Epithelial cell of proximal tubule (primary cell): ENCODE results near the gene UNC119. TPM values are rescaled to one million over a fixed set of nuclear protein-coding genes. Genes with fewer than 3 reads are reported as not detected.
A peak's percentile ranks its signal among the peaks of the same experiment; 100 is the strongest.

Experiments used
- DNase-seq: peaks from one replicate; pipeline ENCODE4 v3.0.0-alpha.2; 2011; ENCODE audit warnings: low read depth
- H3K4me3 ChIP-seq: 2 replicates; pipeline ENCODE4 v1.5.1; 2011; ENCODE audit warnings: low read depth, mild to moderate bottlenecking, low read length
- total RNA-seq: library from RNA; depleted of rRNA; stranded (reverse); fragments of >200 nt; gene quantifications from 2 replicates; pipeline ENCODE4 v1.2.3, GENCODE V29; 2015
- TF ChIP-seq, protein P1 (sequence below): conservative IDR thresholded peaks from 2 replicates; pipeline ENCODE4 v1.5.1; 2012; ENCODE audit warnings: low read depth, mild to moderate bottlenecking, low read length

The UNC119 gene
- total RNA-seq, 1 donor from 2014 or later = 29.2 TPM

DNA sequence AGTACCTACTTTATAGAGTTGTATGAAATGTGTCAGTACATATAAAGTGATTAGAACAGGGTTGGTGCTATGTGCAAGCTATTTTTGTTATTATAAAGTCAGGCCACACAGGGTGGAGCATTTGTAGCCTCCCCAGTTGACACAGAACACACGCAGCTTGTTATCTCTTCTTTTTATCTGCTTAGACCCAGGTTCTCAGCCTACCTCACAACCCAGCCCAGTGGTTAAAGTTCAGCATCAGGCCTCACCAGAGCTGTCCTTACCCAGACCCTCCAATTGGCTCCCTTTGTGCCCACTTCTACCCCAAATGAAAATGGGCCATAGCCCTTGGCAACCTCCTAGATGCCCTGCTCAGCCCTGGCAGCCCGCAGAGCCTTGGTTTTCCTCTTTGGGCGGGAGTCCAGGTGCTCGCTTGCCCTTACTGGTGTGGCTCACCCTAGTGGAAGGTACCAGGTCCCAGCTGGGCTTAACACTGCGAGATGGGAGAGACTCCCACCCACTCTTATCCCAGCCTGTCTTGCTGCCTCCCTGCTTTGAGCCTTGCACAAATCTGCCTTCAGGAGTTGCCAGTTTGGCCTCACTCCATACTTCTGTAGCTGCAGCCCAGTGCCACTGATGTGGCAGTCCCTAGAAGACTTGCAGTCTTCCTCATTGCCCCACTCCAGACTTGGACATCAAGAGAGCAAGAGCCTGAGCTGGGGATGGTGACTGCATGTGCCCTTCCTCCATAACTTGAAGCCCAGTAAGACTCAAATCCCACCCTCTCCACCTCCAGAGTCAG, 20.0 kb upstream of the UNC119 start:
- H3K4me3 ChIP-seq = peak overlapping the region; percentile 99
- no peak for DNase-seq
- TF ChIP-seq, protein P1, sequence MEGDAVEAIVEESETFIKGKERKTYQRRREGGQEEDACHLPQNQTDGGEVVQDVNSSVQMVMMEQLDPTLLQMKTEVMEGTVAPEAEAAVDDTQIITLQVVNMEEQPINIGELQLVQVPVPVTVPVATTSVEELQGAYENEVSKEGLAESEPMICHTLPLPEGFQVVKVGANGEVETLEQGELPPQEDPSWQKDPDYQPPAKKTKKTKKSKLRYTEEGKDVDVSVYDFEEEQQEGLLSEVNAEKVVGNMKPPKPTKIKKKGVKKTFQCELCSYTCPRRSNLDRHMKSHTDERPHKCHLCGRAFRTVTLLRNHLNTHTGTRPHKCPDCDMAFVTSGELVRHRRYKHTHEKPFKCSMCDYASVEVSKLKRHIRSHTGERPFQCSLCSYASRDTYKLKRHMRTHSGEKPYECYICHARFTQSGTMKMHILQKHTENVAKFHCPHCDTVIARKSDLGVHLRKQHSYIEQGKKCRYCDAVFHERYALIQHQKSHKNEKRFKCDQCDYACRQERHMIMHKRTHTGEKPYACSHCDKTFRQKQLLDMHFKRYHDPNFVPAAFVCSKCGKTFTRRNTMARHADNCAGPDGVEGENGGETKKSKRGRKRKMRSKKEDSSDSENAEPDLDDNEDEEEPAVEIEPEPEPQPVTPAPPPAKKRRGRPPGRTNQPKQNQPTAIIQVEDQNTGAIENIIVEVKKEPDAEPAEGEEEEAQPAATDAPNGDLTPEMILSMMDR = no peak

DNA sequence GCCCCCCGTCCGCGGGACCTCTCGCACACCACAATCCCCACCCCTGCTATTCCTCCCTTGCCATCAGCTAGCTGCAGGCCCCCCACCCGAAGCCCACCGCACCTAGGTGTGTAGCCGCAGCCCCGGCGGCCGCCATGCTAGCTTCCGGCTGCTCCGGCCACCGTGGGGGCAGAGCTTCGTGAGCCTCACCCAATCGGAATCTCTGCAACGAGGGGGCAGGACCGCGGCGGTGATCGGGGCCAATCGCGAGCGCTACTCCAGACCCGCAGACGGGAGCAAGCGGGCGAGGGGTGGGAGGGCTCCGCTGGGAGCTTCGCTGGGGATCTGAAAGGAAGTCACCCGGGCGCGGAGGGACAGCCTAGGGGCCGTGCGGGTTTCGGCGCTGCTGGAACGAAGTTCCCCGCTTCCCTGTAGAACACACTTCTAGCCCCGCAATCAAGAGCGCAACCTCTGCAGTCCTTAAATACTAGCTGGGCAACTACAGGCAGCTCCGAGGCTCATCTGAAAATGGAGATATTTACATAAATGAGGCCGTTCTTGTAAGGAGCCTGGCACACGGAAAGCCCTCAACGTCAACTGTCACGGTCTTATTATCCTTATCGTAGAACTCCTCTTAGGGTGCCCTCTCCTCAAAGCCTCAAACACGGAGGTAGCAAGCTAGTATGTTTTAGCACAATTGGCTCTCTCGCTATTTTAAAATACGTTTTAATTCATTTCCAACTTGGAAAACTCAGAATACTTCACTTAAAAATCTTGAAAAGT, 19.1 kb upstream of the UNC119 start, which contains the start of gene PIGS:
PIGS (minus strand) TSS at position 164 of the 762 bp plus-strand sequence; CDS start at position 136, 28 bp downstream.
- peak within 1 kb of the TSS; percentile 99 for H3K4me3 ChIP-seq
- TF ChIP-seq, protein P1 = no peak
- peak; percentile 36 for DNase-seq

GRCh38 chr17:28570716-28571360, 18.4 kb upstream of the UNC119 start:
- peak overlapping the region; percentile 99 for H3K4me3 ChIP-seq
- DNase-seq = no peak
- TF ChIP-seq, protein P1 = no peak

- no peak overlapping the region for H3K4me3 ChIP-seq
- TF ChIP-seq, protein P1 = no peak
- no peak for DNase-seq
Observed at GRCh38 chr17:28569446-28569845, 17.0 kb upstream of the UNC119 start.

DNA sequence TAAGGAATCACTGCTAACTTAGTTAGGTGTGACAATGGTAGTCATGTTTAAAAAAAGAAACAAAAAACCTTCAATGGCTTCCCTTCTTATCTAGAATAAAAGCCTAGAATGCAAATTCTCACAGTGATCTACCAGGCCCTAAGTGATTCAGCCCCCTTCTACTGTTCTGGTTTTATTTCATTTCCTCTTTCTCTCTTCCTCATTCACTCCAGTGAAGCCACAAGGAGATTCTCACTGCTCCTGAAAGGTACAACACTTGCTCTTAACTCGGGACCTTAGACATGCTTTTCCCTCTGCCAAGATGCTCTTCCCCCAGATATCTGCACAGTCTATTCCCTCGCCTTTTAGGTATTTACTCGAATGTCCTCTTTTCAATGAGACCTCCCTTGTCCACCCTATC, 15.2 kb upstream of the UNC119 start:
- TF ChIP-seq, protein P1 = no peak
- H3K4me3 ChIP-seq = no peak overlapping the region
- no peak for DNase-seq

DNA sequence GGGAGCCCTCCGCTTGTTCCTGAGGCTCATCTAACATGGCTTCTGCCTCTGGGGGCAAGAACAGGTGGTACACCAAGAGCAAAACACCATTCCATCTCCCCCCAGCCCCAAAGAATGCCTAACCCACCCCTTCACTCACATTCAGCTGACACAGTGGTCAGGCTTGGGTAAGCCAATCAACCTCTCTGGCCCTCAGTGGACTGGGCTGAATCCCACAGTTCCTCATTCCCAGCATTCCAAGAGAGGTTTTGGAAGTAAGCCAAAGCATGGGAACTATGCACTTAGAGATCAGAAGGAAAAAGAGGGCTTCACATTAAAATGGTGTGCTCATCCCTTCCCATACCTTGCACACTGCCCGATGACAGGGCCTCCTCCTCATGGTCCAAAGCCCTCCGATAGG, 11.1 kb upstream of the UNC119 start:
- no peak overlapping the region for H3K4me3 ChIP-seq
- TF ChIP-seq, protein P1 = no peak
- DNase-seq = peak; percentile 84
